ENCODE data around the gene IQGAP2.

The IQGAP2 gene

GRCh38 chr5:76585783-76586217 is 182.7 kb downstream of the IQGAP2 start:
- TF ChIP-seq GLIS3 (CRISPR knock-in tag; IDR thresholded peaks at IDR 0.05) (no peak), TSHZ2 (CRISPR knock-in tag; IDR thresholded peaks at IDR 0.05) (no peak), BACH2 (CRISPR knock-in tag; IDR thresholded peaks at IDR 0.05; ENCODE audit: borderline replicate concordance) (no peak), ARNTL (CRISPR knock-in tag; IDR thresholded peaks at IDR 0.05; ENCODE audit: borderline replicate concordance, low read depth) (no peak), ZNF70 (CRISPR knock-in tag; IDR thresholded peaks at IDR 0.05) (no peak), ZC3H10 (CRISPR knock-in tag; IDR thresholded peaks at IDR 0.05) (no peak), RARB (CRISPR knock-in tag; IDR thresholded peaks at IDR 0.05) (no peak), ZFP3 (CRISPR knock-in tag; IDR thresholded peaks at IDR 0.05) (no peak), POU6F1 (CRISPR knock-in tag; IDR thresholded peaks at IDR 0.05; ENCODE audit: borderline replicate concordance, low read depth) (no peak), TOX (CRISPR knock-in tag; IDR thresholded peaks at IDR 0.05; ENCODE audit: borderline replicate concordance) (no peak), PPARA (CRISPR knock-in tag; IDR thresholded peaks at IDR 0.05; ENCODE audit: borderline replicate concordance) (no peak), ZFP30 (CRISPR knock-in tag; IDR thresholded peaks at IDR 0.05) (no peak)
- no peak for ATAC-seq

GRCh38 chr5:76586531-76586930 is 183.4 kb downstream of the IQGAP2 start:
- ATAC-seq = no peak
- no peak for TF ChIP-seq ISL1 (CRISPR knock-in tag; IDR thresholded peaks at IDR 0.05)
- TF ChIP-seq RARB (CRISPR knock-in tag; IDR thresholded peaks at IDR 0.05) = no peak
- TF ChIP-seq GLIS3 (CRISPR knock-in tag; IDR thresholded peaks at IDR 0.05) = no peak
- TF ChIP-seq ZFP3 (CRISPR knock-in tag; IDR thresholded peaks at IDR 0.05) = no peak

GRCh38 chr5:76590027-76590426 is 186.9 kb downstream of the IQGAP2 start:
- TF ChIP-seq ZNF70 (CRISPR knock-in tag; IDR thresholded peaks at IDR 0.05) (no peak), GLIS3 (CRISPR knock-in tag; IDR thresholded peaks at IDR 0.05) (no peak), CSRNP3 (CRISPR knock-in tag; IDR thresholded peaks at IDR 0.05) (no peak), CSDC2 (CRISPR knock-in tag; IDR thresholded peaks at IDR 0.05) (no peak), TOX (CRISPR knock-in tag; IDR thresholded peaks at IDR 0.05; ENCODE audit: borderline replicate concordance) (no peak)
- ATAC-seq = no peak

- TF ChIP-seq TOX (CRISPR knock-in tag; IDR thresholded peaks at IDR 0.05; ENCODE audit: borderline replicate concordance) = no peak
- TF ChIP-seq SNAI2 (CRISPR knock-in tag; IDR thresholded peaks at IDR 0.05) = no peak
- no peak for ATAC-seq
These were observed 188.3 kb downstream of the IQGAP2 start for GRCh38 chr5:76591366-76591765.

- no peak for TF ChIP-seq SNAI2 (CRISPR knock-in tag; IDR thresholded peaks at IDR 0.05)
- no peak for TF ChIP-seq ARNTL (CRISPR knock-in tag; IDR thresholded peaks at IDR 0.05; ENCODE audit: borderline replicate concordance, low read depth)
- no peak for TF ChIP-seq POU6F1 (CRISPR knock-in tag; IDR thresholded peaks at IDR 0.05; ENCODE audit: borderline replicate concordance, low read depth)
- no peak for ATAC-seq
These were observed 189.6 kb downstream of the IQGAP2 start for GRCh38 chr5:76592692-76593091.

- ATAC-seq = no peak
- TF ChIP-seq ZNF565 (CRISPR knock-in tag; conservative IDR thresholded peaks at IDR 0.05; ENCODE audit: low read depth) = no peak
- no peak for TF ChIP-seq TSHZ2 (CRISPR knock-in tag; IDR thresholded peaks at IDR 0.05)
- no peak for TF ChIP-seq CREB5 (CRISPR knock-in tag; IDR thresholded peaks at IDR 0.05; ENCODE audit: low read depth)
- no peak for TF ChIP-seq ARNTL (CRISPR knock-in tag; IDR thresholded peaks at IDR 0.05; ENCODE audit: borderline replicate concordance, low read depth)
- no peak for TF ChIP-seq RARB (CRISPR knock-in tag; IDR thresholded peaks at IDR 0.05)
- TF ChIP-seq ZC3H10 (CRISPR knock-in tag; IDR thresholded peaks at IDR 0.05) = no peak
- no peak for TF ChIP-seq CSDC2 (CRISPR knock-in tag; IDR thresholded peaks at IDR 0.05)
- TF ChIP-seq CSRNP3 (CRISPR knock-in tag; IDR thresholded peaks at IDR 0.05) = no peak
These were observed 191.0 kb downstream of the IQGAP2 start for GRCh38 chr5:76594107-76594506.

All from SK-N-SH treated with all-trans-retinoic acid at 6 μM for 48 hours (cell line).